Measurements from ENCODE around the gene ADGRF3. TPM values are rescaled to one million over a fixed set of nuclear protein-coding genes. Genes with fewer than 3 reads are reported as not detected.

Gene ADGRF3
- total and polyA plus RNA-seq, 2 of the 8 experiments (the other 6 are each of a cell fraction or from before 2014, with no cell fraction given): 0.54 to 0.69 TPM

DNA sequence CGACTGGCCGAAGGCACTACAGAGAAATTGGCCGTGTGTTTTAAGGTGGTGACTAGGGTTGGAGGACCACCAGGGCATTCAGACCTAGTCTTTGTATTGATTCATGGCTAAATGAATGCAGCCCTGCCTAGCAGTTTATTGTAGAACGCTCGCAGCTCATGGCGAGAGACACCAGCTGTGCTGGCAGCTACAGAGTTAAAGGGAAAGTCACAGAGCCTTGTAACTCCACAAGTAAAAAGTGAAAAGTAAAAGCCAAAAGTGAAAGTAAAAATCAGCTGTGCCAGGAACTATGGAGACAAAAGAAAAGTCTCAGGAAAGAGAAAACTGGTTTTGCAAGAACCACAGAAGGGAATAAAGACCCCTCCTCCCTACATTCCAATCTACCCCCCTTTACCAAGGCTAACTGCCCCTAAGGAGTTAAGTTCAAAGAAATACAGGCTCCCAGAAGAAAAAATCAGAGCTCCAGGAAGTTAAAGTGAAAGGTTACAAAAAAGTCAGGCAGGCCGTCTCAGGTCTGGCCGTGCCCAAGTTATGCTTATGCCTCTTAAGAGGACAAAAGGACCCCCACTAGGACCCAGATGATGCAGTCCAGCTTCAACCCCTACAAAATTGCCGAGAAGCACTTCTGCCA lies 47.0 kb downstream of the ADGRF3 start (continued):
- TF ChIP-seq MAX (IDR thresholded peaks at IDR 0.05) (no peak), POLR2AphosphoS5 (IDR thresholded peaks at IDR 0.05; ENCODE audit: low read depth, low read length) (no peak), BACH1 (IDR thresholded peaks at IDR 0.05; ENCODE audit: low read length) (no peak), CHD7 (IDR thresholded peaks at IDR 0.05; ENCODE audit: insufficient replicate concordance, low read length) (peak; percentile 71), CEBPB (IDR thresholded peaks at IDR 0.05; ENCODE audit: low read depth, low read length) (no peak), SRF (IDR thresholded peaks at IDR 0.05; ENCODE audit: low read depth, low read length) (no peak), RAD21 (IDR thresholded peaks at IDR 0.05 in 1 of 2, conservative IDR thresholded peaks at IDR 0.05 in 1 of 2; ENCODE audit: low read depth in 2 of 2, low read length in 2 of 2) (no peak), RFX5 (IDR thresholded peaks at IDR 0.05; ENCODE audit: borderline replicate concordance, low read depth, low read length) (no peak), SP4 (IDR thresholded peaks at IDR 0.05; ENCODE audit: low read length) (no peak)
- TF ChIP-seq, protein P1, sequence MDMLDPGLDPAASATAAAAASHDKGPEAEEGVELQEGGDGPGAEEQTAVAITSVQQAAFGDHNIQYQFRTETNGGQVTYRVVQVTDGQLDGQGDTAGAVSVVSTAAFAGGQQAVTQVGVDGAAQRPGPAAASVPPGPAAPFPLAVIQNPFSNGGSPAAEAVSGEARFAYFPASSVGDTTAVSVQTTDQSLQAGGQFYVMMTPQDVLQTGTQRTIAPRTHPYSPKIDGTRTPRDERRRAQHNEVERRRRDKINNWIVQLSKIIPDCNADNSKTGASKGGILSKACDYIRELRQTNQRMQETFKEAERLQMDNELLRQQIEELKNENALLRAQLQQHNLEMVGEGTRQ (IDR thresholded peaks at IDR 0.05; ENCODE audit: low read length): no peak
